NCI-H2081 (cell line): ENCODE results near the gene HCK.
"Not testable (repeated sequence)": the region's sequence is repeated elsewhere in the genome, so short reads cannot be mapped to it uniquely, and the experiment has no call there.

Source experiments
- DNase-seq, 2 experiments: peaks; one replicate each; lab custom pipeline; 2025; lab: John Stamatoyannopoulos, UW

HCK gene

GRCh38 chr20:32028647-32029372 lies 23.2 kb upstream of the HCK start:
- no peak for DNase-seq

- DNase-seq, result no peak
Measured at GRCh38 chr20:32029561-32029960, 22.5 kb upstream of the HCK start.

DNA sequence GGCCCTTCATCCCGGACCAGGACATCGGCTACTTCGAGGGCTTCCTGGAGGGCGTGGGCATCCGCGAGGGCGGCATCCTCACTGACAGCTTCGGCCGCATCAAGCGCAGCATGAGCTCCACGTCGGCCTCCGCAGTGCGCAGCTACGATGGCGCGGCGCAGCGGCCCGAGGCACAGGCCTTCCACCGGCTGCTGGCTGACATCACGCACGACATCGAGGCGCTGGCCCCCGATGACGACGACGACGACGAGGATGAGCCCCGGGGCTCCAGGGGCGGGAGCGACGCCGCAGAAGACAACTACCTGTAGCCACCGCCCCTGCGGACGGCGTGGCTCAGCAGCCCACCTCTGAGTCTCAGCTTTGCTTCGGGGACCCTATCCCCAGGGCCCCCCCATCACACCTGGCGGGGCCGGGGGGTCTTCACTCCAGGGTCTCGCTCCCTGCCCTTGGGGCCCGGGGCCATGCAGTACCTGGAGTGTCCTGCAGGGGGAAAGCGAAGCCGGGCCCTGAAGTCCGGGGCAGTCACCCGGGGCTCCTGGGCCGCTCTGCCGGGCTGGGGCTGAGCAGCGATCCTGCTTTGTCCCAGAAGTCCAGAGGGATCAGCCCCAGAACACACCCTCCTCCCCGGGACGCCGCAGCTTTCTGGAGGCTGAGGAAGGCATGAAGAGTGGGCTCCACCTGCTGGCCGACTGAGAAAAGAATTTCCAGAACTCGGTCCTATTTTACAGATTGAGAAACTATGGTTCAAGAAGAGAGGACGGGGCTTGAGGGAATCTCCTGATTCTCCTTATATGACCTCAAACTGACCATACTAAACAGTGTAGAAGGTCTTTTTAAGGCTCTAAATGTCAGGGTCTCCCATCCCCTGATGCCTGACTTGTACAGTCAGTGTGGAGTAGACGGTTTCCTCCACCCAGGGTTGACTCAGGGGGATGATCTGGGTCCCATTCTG lies 20.8 kb upstream of the HCK start:
- peak; percentile 71 to 85 for DNase-seq

GRCh38 chr20:32033316-32033715 lies 18.7 kb upstream of the HCK start:
- DNase-seq, result no peak

- not testable (repeated sequence) for DNase-seq
Measured at GRCh38 chr20:32033721-32034120, 18.3 kb upstream of the HCK start.

- no peak for DNase-seq
Measured at GRCh38 chr20:32034581-32035425, 17.2 kb upstream of the HCK start.

DNA sequence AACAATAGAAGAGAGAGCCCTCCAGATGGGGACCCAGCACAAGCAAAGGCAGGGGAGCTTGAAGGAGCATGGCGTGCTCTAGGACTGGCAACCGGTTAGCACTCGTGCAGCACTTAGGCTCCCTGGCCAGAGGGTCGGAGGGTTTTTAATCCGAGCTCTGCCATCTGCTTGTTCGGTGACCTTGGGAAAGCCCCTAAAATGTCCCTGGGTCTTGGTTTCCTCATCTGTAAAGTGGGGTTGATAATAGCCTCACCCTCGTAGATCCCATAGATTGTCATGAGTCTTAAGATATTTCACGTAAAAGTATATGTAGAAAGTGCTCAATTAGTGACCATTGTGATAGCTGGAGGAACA lies 16.6 kb upstream of the HCK start:
- DNase-seq, result no peak

DNA sequence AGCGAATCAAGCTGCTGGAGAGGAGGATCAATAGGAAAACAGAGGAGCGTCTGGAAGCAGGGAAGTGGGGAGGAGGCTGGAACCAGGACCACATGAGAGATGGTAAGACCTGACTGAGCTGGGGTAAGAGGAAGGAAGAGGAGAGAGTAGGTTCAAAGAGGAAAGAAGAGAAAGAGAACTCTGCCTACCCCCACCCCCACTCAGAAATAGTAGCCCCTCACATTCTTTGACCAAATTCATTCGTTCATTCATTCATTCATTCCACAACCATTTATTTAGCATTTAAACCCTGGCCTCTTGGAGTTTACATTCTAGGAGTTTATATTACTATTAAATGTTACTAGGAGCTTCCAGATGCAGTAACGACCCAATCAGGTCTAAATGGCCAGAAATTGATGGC lies 15.8 kb upstream of the HCK start:
- DNase-seq, result no peak

- DNase-seq, result no peak
Measured at GRCh38 chr20:32036716-32037485, 15.1 kb upstream of the HCK start.

- DNase-seq, result no peak
Measured at GRCh38 chr20:32037929-32038328, 14.1 kb upstream of the HCK start.

- DNase-seq, result no peak
Measured at GRCh38 chr20:32040142-32040953, 11.7 kb upstream of the HCK start.

- DNase-seq, result no peak
Measured at GRCh38 chr20:32045999-32046398, 6.0 kb upstream of the HCK start.

DNA sequence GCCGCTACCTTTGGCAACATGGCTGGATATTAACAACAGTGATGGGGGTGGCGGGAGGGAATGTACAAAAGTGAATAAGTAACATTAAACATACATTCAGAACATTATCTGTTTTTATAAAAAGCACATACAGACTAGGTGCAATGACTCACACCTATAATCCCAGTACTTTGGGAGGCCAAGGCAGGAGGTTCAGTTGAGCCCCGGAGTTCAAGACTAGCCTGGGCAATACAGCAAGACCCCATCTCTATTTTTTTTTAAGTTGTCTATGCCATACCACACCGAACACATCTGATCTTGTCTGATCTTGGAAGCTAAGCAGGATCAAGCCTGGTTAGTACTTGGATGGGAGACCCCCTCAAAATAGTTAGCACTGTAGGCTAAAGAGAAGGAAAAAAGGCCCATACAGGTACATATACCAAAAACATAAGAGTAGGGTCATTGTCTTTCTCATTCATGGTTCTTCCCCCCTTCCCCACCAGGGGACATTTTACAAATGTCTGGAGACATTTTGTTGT lies 1.7 kb upstream of the HCK start:
- no peak for DNase-seq

DNA sequence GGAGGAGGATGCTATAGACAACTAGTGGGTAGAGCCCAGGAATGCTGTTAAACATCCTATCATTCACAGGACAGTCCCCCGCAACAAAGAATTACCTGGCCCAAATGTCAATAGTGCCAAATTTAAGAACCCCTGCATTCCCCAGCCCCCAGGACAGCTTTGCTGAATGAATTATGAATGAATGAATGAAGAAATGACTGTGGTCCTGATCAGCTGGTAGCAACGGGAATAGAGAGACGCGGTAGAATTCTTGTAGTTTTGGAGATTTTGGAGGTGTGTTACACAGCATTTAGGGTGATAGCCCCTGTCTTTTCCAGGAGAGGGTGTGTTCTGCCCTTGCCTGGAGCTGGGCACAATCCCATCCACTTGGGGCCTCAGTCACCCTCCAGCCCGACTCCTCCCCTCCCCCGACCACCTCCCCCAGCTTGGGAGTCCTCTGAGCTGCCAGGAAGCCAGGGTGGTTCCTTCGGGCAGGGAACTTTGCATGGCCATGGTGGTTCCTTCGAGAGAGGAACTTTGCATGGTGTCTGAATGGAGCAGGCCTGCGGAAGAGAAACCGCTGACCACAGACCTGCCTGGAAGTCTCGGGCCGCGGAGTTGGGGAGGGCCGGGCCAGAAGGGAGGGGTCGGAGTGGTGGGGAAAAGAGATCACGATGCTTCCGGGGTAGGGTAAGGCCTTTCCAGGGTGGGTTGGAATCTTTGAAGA lies 1.0 kb upstream of the HCK start:
- no peak for DNase-seq

- DNase-seq, result no peak
Measured at GRCh38 chr20:32051720-32052089, 337 bp upstream of the HCK start.

DNA sequence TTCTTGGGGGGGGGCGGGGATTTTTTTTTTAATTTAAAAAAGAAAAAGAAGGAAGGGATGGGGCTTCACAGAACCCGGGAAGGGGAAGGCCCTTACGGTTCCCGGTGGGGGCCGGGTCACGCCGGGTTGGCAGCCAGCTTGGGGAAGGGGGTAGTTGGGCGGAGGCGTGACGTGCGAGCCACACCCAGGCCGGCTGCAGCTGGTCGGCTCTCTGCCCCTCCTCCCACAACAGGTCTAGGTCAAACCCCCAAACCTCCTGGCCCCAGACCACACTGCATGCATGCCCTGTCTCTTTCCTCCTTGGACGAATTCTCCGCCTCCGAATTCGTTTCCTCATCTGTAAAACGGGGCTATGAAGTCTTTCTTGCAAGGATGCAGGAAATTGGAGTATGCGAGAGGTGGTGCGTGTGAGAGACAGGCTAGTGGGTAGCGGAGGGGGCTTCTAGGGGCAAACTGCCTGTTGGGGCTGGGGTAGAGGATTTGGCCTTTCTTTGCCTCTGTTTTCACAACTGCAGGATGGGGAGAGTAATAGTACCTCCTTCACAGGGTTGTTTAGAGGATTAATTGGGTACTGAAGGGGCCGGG lies 828 bp downstream of the HCK start:
- DNase-seq, result no peak

GRCh38 chr20:32053648-32054047 lies 1.6 kb downstream of the HCK start:
- no peak for DNase-seq

DNA sequence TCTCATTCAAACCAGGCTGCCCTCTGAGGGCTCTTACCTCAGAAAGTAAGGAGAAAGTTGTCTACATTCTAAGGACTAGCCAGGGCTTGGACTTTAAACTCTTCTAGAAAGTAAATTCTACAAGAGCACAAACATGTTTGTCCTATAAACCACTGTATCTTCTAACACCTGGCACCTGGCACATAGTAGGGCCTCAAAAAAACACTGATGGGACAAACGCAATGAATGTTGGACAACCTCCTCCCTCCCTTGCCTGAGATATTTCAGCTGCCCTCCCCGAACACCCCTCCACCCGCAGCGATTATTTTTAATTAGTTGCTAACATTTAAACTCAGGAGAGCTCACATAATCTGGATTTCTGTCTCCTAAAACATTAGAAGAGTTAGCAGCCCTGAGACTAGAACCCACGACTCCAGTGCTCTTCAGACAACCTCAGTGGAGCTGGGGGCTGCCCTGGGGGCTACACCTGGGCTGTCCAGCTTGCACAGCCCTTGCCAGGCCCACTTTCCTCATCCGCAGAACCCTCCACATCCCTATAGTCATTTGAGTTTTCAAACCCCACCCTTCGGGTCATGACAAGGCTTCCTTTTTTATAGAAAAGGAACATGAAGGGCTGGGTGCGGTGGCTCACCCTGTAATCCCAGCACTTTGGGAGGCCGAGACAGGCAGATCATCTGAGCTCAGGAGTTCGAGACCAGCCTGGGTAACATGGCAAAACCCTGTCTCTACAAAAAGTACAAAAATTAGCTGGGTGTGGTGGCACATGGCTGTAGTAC lies 4.9 kb downstream of the HCK start:
- no peak for DNase-seq
